H4 (cell line): ENCODE results near the gene TEX12. TPM values are rescaled to one million over a fixed set of nuclear protein-coding genes. Genes with fewer than 3 reads are reported as not detected.
"Not testable (repeated sequence)": the region's sequence is repeated elsewhere in the genome, so short reads cannot be mapped to it uniquely, and the experiment has no call there.

Source experiments
- DNase-seq: peaks from one replicate; pipeline ENCODE4 v3.0.0-alpha.2; 2015; ENCODE audit warnings: low spot score
- total RNA-seq: library from RNA; depleted of rRNA; stranded (reverse); fragments of >200 nt; shearing (Covaris generic); gene quantifications from 2 replicates; pipeline ENCODE4 v1.2.3, GENCODE V29; 2014

TEX12 gene
- total RNA-seq, 1 experiment from 2014 or later: 0.35 TPM

- DNase-seq: peak; percentile 50
These were observed 3.1 kb upstream of the TEX12 start, which contains the start of gene IL18 for GRCh38 chr11:112163875-112164685. Gene IL18 (minus strand): TSS chr11:112164094. CDS start chr11:112155053, 9,041 bp downstream.

GRCh38 chr11:112165049-112165448 lies 2.1 kb upstream of the TEX12 start:
- no peak for DNase-seq

- DNase-seq: no peak
These were observed 610 bp upstream of the TEX12 start for GRCh38 chr11:112166562-112166961.

GRCh38 chr11:112172362-112172994 lies 5.3 kb downstream of the TEX12 start:
- no peak for DNase-seq

GRCh38 chr11:112173152-112173551 lies 6.0 kb downstream of the TEX12 start:
- DNase-seq: no peak

GRCh38 chr11:112174789-112175598 lies 7.8 kb downstream of the TEX12 start, which contains the start of gene BCO2:
Gene BCO2 (plus strand): TSS chr11:112175512. CDS start chr11:112175602, 90 bp downstream.
- DNase-seq: peak; percentile 67

- no peak for DNase-seq
These were observed 8.4 kb downstream of the TEX12 start for GRCh38 chr11:112175599-112175952.

GRCh38 chr11:112176077-112176476 lies 8.9 kb downstream of the TEX12 start:
- no peak for DNase-seq

GRCh38 chr11:112177589-112177988 lies 10.4 kb downstream of the TEX12 start:
- DNase-seq: no peak

GRCh38 chr11:112178428-112178827 lies 11.3 kb downstream of the TEX12 start:
- DNase-seq: no peak

- no peak for DNase-seq
These were observed 11.8 kb downstream of the TEX12 start for GRCh38 chr11:112178936-112179335.

GRCh38 chr11:112179601-112180000 lies 12.4 kb downstream of the TEX12 start:
- DNase-seq: no peak

- no peak for DNase-seq
These were observed 15.7 kb downstream of the TEX12 start for GRCh38 chr11:112182867-112183266.

- no peak for DNase-seq
These were observed 18.7 kb downstream of the TEX12 start for GRCh38 chr11:112185883-112186282.

- no peak for DNase-seq
These were observed 19.1 kb downstream of the TEX12 start for GRCh38 chr11:112186304-112186703.

- DNase-seq: not testable (repeated sequence)
These were observed 27.9 kb downstream of the TEX12 start for GRCh38 chr11:112195113-112195512.

GRCh38 chr11:112195951-112196351 lies 28.8 kb downstream of the TEX12 start:
- DNase-seq: no peak

GRCh38 chr11:112196519-112197087 lies 29.4 kb downstream of the TEX12 start:
- no peak for DNase-seq

GRCh38 chr11:112199101-112199500 lies 31.9 kb downstream of the TEX12 start:
- DNase-seq: not testable (repeated sequence)

GRCh38 chr11:112200252-112200651 lies 33.1 kb downstream of the TEX12 start:
- no peak for DNase-seq

GRCh38 chr11:112206071-112206470 lies 38.9 kb downstream of the TEX12 start:
- no peak for DNase-seq

GRCh38 chr11:112210890-112211289 lies 43.7 kb downstream of the TEX12 start:
- DNase-seq: no peak
